ENCODE results near the gene HOMER2. TPM values are rescaled to one million over a fixed set of nuclear protein-coding genes. Genes with fewer than 3 reads are reported as not detected.

The HOMER2 gene
- total RNA-seq, 1 donor from 2014 or later, result 22.0 TPM

DNA sequence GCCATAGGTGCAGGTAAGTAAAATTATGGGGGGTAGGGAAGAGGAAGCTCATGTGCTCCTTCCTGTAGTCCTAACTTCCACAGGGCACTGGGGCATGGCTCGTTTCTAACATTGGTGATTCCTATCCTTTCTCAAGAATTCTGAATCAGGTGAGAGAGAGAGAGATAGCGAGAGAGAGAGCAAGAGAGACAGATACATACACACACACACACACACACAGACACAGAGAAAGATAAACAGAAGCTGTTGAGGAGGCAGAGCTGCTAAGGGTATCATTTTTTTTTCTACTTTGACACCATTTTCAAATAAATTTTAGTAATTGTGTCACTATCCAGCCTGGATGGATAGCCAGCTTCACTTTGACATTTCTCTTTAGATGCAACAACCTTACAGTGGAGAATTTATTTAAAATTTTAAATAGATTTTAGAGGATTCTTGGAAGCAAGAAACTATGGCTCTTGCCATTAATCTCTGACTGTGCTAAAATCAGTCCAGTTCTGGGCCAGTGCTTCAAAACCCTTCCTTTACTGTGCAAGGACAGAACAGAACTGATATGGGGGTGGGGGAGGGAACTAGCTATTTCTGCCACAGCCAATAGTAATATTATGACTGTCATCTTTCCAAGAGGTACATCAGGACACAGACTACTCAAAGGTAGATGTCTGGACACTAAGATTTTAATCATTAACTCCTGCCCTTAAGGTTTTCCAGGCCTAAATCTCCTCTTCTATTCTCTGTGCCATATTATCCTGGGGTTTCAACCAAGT, 18.9 kb upstream of the HOMER2 start:
- Histone ChIP-seq H3K4me1 (no peaks in the 10 kb centered on the region), H3K36me3 (no peaks in the 10 kb centered on the region), H3K27me3 (no peaks in the 10 kb centered on the region), H3K9me3 (no peaks in the 10 kb centered on the region), H3K27ac (no peak overlapping the region), H3K4me3 (no peak overlapping the region)
- TF ChIP-seq, protein P1, sequence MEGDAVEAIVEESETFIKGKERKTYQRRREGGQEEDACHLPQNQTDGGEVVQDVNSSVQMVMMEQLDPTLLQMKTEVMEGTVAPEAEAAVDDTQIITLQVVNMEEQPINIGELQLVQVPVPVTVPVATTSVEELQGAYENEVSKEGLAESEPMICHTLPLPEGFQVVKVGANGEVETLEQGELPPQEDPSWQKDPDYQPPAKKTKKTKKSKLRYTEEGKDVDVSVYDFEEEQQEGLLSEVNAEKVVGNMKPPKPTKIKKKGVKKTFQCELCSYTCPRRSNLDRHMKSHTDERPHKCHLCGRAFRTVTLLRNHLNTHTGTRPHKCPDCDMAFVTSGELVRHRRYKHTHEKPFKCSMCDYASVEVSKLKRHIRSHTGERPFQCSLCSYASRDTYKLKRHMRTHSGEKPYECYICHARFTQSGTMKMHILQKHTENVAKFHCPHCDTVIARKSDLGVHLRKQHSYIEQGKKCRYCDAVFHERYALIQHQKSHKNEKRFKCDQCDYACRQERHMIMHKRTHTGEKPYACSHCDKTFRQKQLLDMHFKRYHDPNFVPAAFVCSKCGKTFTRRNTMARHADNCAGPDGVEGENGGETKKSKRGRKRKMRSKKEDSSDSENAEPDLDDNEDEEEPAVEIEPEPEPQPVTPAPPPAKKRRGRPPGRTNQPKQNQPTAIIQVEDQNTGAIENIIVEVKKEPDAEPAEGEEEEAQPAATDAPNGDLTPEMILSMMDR (IDR thresholded peaks at IDR 0.05), result no peak
- intact Hi-C loops (cut with DNase I), result no loop called here
- DNase-seq (ENCODE audit: low spot score in 2 of 2), result no peak

DNA sequence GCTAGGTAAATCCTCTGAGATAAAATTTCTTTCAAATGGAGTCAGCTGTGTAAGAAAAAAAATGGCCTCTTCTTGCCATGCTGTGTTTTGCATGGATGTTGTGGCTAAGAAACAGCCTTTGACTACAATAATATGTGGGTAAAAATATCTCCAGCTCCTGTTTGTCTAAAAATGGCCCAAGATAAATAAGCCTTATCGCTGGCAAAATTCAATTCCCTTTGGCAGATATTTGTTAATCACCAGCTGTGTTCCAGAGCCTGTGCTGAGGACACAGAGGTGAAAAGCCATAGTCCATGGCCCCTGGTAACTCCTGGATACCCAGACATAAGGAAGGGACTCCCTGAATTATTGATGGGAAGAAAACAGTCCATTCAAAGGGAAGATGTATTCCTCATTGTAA, 18.2 kb upstream of the HOMER2 start:
- DNase-seq (ENCODE audit: low spot score in 2 of 2), result no peak
- TF ChIP-seq, protein P1 (IDR thresholded peaks at IDR 0.05), result no peak
- no peaks in the 10 kb centered on the region for H3K4me1 ChIP-seq
- no peak overlapping the region for H3K4me3 ChIP-seq
- intact Hi-C loops (cut with DNase I), result no loop called here
- H3K9me3 ChIP-seq, result no peaks in the 10 kb centered on the region
- H3K27me3 ChIP-seq, result no peaks in the 10 kb centered on the region
- no peaks in the 10 kb centered on the region for H3K36me3 ChIP-seq
- no peak overlapping the region for H3K27ac ChIP-seq

DNA sequence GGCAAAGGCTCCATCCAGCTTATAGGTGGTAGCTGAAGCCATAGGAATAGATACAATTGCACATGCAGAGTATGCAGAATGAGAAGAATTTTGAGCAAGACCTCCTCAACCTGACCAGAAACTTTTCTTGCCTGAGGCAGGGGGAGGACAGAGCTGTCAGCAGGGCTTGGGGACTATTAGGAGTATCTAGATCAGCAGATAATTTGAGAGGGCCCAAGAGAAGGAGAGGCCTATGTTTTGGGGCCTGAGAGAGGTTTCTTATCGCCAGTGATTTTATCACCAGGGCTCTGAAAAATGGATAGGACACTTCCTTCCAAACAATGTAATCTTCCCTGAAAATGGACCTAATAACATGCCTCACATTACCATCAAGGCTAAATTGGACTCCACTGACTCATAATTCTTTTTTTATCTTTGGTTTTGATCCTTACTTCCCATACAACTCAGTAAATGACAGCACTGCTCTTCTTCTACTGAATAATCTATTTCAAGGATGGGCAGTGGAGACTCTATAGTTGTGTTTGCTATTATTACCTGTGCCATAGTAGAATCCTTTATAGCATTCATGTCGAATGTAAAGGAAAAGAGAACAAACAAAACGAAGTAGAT, 17.7 kb upstream of the HOMER2 start:
- intact Hi-C loops (cut with DNase I), result no loop called here

DNA sequence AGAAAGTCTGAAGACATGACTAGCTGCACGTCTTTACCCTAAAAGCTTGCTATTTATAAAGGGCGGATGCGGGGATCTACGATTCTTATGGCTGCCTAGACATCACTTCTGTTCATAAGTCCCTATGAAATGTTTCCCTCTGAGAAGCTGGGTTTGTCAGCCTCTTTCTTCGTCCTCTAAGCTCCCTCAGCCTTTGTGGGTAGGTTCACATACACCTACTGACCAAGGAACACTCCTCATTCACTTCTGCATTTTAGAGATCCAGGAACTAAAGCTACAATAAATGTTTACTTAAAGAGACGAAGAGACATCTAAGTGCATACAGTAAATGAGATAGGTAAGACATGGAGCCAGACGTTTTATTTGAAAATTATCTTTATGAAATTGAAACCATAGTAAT, 16.8 kb upstream of the HOMER2 start:
- H3K4me3 ChIP-seq, result no peak overlapping the region
- H3K27me3 ChIP-seq, result no peaks in the 10 kb centered on the region
- TF ChIP-seq, protein P1 (IDR thresholded peaks at IDR 0.05), result no peak
- H3K4me1 ChIP-seq, result no peaks in the 10 kb centered on the region
- no peaks in the 10 kb centered on the region for H3K36me3 ChIP-seq
- intact Hi-C loops (cut with DNase I), result no loop called here
- no peak overlapping the region for H3K27ac ChIP-seq
- no peak for DNase-seq (ENCODE audit: low spot score in 2 of 2)
- no peaks in the 10 kb centered on the region for H3K9me3 ChIP-seq

More for the DNA sequence above, 17.7 kb upstream of the HOMER2 start:
- no peaks in the 10 kb centered on the region for H3K4me1 ChIP-seq
- H3K36me3 ChIP-seq, result no peaks in the 10 kb centered on the region
- no peak overlapping the region for H3K27ac ChIP-seq
- no peak for DNase-seq (ENCODE audit: low spot score in 2 of 2)
- TF ChIP-seq, protein P1 (IDR thresholded peaks at IDR 0.05), result no peak
- H3K27me3 ChIP-seq, result no peaks in the 10 kb centered on the region
- no peaks in the 10 kb centered on the region for H3K9me3 ChIP-seq
- no peak overlapping the region for H3K4me3 ChIP-seq

DNA sequence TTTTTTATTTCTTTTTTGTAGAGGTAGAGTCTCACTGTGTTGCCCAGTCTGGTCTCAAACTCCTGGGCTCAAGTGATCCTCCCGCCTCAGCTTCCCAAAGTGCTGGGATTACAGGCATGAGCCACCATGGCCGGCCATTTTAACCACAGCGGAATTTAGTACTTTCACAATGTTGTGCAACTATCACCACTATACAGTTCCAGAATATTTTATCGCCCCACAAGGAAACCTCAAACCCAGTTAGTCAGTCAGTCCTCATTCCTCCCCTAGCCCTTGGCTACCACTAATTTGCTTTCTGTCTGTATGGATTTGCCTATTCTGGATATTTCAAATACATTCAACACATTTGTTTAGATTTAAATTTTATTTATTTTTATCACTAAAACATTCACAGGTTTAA, 15.5 kb upstream of the HOMER2 start:
- Histone ChIP-seq H3K27ac (no peak overlapping the region), H3K4me1 (no peaks in the 10 kb centered on the region), H3K4me3 (no peak overlapping the region), H3K36me3 (no peaks in the 10 kb centered on the region), H3K9me3 (no peaks in the 10 kb centered on the region), H3K27me3 (no peaks in the 10 kb centered on the region)
- DNase-seq (ENCODE audit: low spot score in 2 of 2), result no peak
- TF ChIP-seq, protein P1 (IDR thresholded peaks at IDR 0.05), result no peak
- intact Hi-C loops (cut with DNase I), result no loop called here
